Thoracic aorta (tissue), 2 donors: ENCODE measurements around the gene XPNPEP1. TPM values are rescaled to one million over a fixed set of nuclear protein-coding genes. Genes with fewer than 3 reads are reported as not detected.

ENCODE experiments used
- ATAC-seq: fragments of 150-250 bp; one replicate; pipeline ENCODE4 v1.8.0; 2017; ENCODE audit warnings: low read depth; ENCODE audit not compliant: insufficient number of reproducible peaks, low FRiP score
- DNase-seq: peaks from one replicate; pipeline ENCODE4 v3.0.0-alpha.2; 2020; ENCODE audit warnings: low spot score
- H3K27ac ChIP-seq, 2 donors: fragments of 200-600 bp; sonication (generic); 1 replicate in 1 of 2; 2 replicates in 1 of 2; pipeline ENCODE4 v1.5.1; 2016; ENCODE audit warnings: mild to moderate bottlenecking in 2 of 2, moderate library complexity in 2 of 2
- H3K27me3 ChIP-seq: fragments of 200-600 bp; sonication (generic); replicated peaks from 2 replicates; pipeline ENCODE4 v1.6.0; 2016; ENCODE audit warnings: mild to moderate bottlenecking; ENCODE audit not compliant: insufficient read depth
- H3K36me3 ChIP-seq: fragments of 200-600 bp; sonication (generic); one replicate; pipeline ENCODE4 v1.5.1; 2016
- H3K4me1 ChIP-seq, 2 donors: fragments of 200-600 bp; sonication (generic); 1 replicate in 1 of 2; 2 replicates in 1 of 2; pipeline versions ENCODE4 v1.5.1 to v1.6.0; 2016; ENCODE audit warnings: low read depth in 2 of 2, mild to moderate bottlenecking in 1 of 2; ENCODE audit not compliant: control insufficient read depth in 1 of 2
- H3K4me3 ChIP-seq: fragments of 200-600 bp; sonication (generic); 2 replicates; pipeline ENCODE4 v1.5.1; 2016; ENCODE audit warnings: mild to moderate bottlenecking
- H3K9me3 ChIP-seq: fragments of 200-600 bp; sonication (generic); 2 replicates; pipeline ENCODE4 v1.5.1; 2016
- total RNA-seq, 2 donors: library from RNA; depleted of rRNA; stranded (reverse); fragments of >200 nt; gene quantifications; one replicate each; pipeline versions ENCODE4 v1.1.0 to v1.2.3, GENCODE V29; 2016
- TF ChIP-seq, protein P1 (sequence below): fragments of 200-600 bp; sonication (generic); IDR thresholded peaks from one replicate; pipeline ENCODE4 v1.5.1; 2019; ENCODE audit warnings: antibody characterized with exemption

The XPNPEP1 gene
- total RNA-seq, 2 donors from 2014 or later, result 36.0 to 86.0 TPM

DNA sequence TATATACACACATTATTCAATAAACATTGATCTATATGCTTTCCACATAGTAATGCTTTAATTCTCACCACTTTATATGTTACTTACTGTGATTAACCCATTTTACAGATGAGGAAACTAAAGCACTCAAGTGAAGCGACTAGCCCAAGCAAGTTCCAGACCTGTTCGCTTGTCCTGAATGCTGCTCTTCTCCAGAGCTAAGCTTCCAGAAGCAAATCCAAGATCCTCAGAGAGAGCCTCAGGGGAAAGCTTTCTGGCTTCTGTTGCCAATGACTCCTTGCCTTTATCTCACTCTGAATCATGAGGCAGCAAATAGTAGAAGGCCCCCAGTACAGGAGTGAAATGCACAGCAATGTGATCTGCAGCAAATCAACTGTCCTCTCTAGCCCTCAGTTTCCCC lies 32.2 kb downstream of the XPNPEP1 start:
- TF ChIP-seq, protein P1, sequence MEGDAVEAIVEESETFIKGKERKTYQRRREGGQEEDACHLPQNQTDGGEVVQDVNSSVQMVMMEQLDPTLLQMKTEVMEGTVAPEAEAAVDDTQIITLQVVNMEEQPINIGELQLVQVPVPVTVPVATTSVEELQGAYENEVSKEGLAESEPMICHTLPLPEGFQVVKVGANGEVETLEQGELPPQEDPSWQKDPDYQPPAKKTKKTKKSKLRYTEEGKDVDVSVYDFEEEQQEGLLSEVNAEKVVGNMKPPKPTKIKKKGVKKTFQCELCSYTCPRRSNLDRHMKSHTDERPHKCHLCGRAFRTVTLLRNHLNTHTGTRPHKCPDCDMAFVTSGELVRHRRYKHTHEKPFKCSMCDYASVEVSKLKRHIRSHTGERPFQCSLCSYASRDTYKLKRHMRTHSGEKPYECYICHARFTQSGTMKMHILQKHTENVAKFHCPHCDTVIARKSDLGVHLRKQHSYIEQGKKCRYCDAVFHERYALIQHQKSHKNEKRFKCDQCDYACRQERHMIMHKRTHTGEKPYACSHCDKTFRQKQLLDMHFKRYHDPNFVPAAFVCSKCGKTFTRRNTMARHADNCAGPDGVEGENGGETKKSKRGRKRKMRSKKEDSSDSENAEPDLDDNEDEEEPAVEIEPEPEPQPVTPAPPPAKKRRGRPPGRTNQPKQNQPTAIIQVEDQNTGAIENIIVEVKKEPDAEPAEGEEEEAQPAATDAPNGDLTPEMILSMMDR, result no peak
- peaks cover 5% of the 10 kb centered on the region for H3K36me3 ChIP-seq
- ATAC-seq, result no peak

DNA sequence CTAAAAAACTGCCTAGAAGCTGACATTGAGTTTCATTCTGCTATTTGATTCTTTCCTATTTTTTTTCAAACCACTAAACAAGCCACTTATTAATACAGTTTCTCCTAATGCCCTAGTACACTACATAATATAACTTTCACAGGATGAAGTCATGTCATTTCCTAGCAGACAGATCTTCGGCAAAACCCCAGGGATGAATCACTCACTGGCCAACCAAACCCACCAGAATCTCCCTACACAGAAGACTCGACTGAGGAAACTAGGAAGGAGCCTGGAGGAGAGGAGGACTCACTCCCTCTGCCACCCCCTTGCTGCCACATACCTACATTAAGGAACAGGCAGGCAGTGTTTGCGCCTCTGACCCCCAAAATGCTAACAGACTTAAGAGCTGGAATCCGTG lies 33.4 kb downstream of the XPNPEP1 start:
- no peaks in the 10 kb centered on the region for H3K27me3 ChIP-seq
- no peaks in the 10 kb centered on the region for H3K9me3 ChIP-seq
- TF ChIP-seq, protein P1, result no peak
- H3K4me1 ChIP-seq, result peaks cover 44 to 78% of the 10 kb centered on the region in 2 donors
- H3K4me3 ChIP-seq, result no peak overlapping the region
- DNase-seq (no peak), ATAC-seq (peak; percentile 38)
- peaks cover 5% of the 10 kb centered on the region for H3K36me3 ChIP-seq
- peak overlapping the region; percentile 54 to 93 for H3K27ac ChIP-seq

More for the DNA sequence above, 32.2 kb downstream of the XPNPEP1 start:
- peak overlapping the region; percentile 88 to 93 for H3K27ac ChIP-seq
- peaks cover 52 to 88% of the 10 kb centered on the region in 2 donors for H3K4me1 ChIP-seq
- DNase-seq, result no peak
- no peaks in the 10 kb centered on the region for H3K9me3 ChIP-seq
- H3K4me3 ChIP-seq, result no peak overlapping the region
- no peaks in the 10 kb centered on the region for H3K27me3 ChIP-seq

GRCh38 chr10:109887776-109888175 lies 35.5 kb downstream of the XPNPEP1 start:
- no peak for DNase-seq
- Histone ChIP-seq H3K27ac (no peak overlapping the region), H3K9me3 (no peaks in the 10 kb centered on the region), H3K36me3 (peaks cover 5% of the 10 kb centered on the region), H3K4me3 (no peak overlapping the region), H3K4me1 (peaks cover 34 to 63% of the 10 kb centered on the region in 2 donors), H3K27me3 (no peaks in the 10 kb centered on the region)
- TF ChIP-seq, protein P1, result no peak
- no peak for ATAC-seq

GRCh38 chr10:109887243-109887642 lies 36.1 kb downstream of the XPNPEP1 start:
- Histone ChIP-seq H3K4me1 (peaks cover 28 to 58% of the 10 kb centered on the region in 2 donors), H3K9me3 (no peaks in the 10 kb centered on the region), H3K4me3 (no peak overlapping the region), H3K27ac (no peak overlapping the region), H3K27me3 (no peaks in the 10 kb centered on the region), H3K36me3 (peaks cover 7% of the 10 kb centered on the region)
- ATAC-seq (no peak), DNase-seq (no peak)
- TF ChIP-seq, protein P1, result no peak

DNA sequence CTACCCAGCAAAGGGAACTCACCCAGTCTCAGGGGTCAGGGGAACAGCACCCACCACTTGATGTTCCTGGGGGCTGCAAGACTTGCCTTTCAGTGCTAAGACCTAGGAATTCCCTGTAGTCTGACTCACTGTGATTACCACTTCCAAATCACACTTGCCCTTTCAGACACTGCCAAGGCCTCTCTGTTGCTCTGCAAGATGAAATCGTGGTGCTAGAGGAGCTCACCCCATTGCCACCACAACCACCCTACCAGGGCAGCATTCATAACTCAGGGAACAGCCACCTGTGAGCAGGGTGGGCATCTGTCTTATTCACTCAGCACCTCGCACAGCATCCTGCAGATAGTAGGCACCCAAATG lies 36.5 kb downstream of the XPNPEP1 start:
- Histone ChIP-seq H3K36me3 (peaks cover 12% of the 10 kb centered on the region), H3K27me3 (no peaks in the 10 kb centered on the region), H3K4me3 (no peak overlapping the region), H3K4me1 (peaks cover 24 to 53% of the 10 kb centered on the region in 2 donors), H3K9me3 (no peaks in the 10 kb centered on the region), H3K27ac (no peak overlapping the region)
- DNase-seq (no peak), ATAC-seq (no peak)
- TF ChIP-seq, protein P1, result no peak
